ENCODE data around the gene ARHGAP22. TPM values are rescaled to one million over a fixed set of nuclear protein-coding genes. Genes with fewer than 3 reads are reported as not detected.
"Not testable (repeated sequence)": the region's sequence is repeated elsewhere in the genome, so short reads cannot be mapped to it uniquely, and the experiment has no call there.

ARHGAP22 gene
- total and polyA plus RNA-seq, 2 of the 4 experiments (the other 2 are of a cell fraction) = 28.3 to 30.2 TPM

DNA sequence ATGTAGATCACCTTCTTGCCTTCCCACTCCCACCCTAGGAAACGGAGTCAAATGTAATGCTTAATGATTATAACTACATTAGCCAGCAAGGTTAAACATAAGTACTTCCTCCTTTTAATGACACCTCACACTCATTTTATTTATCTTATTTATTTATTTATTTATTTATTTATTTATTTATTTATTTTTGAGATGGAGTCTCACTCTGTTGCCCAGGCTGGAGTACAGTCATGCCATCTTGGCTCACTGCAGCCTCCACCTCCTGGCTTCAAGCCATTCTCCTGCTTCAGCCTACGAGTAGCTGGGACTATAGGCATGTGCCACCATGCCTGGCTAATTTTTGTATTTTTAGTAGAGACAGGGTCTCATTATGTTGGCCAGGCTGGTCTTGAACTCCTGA is 183.0 kb downstream of the ARHGAP22 start:
- in situ Hi-C loops (cut with MboI; ENCODE audit: low sequenced_read_pairs); DNase-seq; H4K20me1 ChIP-seq (ENCODE audit: insufficient read depth, low read length); H3K14ac ChIP-seq (replicated peaks; ENCODE audit: low read depth, low read length); H3K4ac ChIP-seq (ENCODE audit: low read depth, low read length); H2BK20ac ChIP-seq (ENCODE audit: low read depth, low read length); H4K91ac ChIP-seq (ENCODE audit: insufficient read depth, low read depth, low read length); H3K18ac ChIP-seq (ENCODE audit: low read depth, low read length); H4K8ac ChIP-seq (ENCODE audit: low read depth in 2 of 2, low read length in 2 of 2); H2AFZ ChIP-seq (replicated peaks; ENCODE audit: low read length, poor library complexity); H3K4me1 ChIP-seq (ENCODE audit: control insufficient read depth, insufficient read depth, low read length); H3K9me1 ChIP-seq (ENCODE audit: insufficient read depth, low read length); H2BK120ac ChIP-seq (ENCODE audit: low read depth, low read length); H3K4me2 ChIP-seq (ENCODE audit: low read depth, low read length); H2AK9ac ChIP-seq (replicated peaks; ENCODE audit: low read depth, low read length, poor library complexity); H3K27me3 ChIP-seq (ENCODE audit: control insufficient read depth, insufficient read depth, low read length); H4K5ac ChIP-seq (ENCODE audit: low read depth, low read length); intact Hi-C loops (cut with micrococcal nuclease); BruUV-seq (replicated peaks); CTCF ChIA-PET; H2AK5ac ChIP-seq (ENCODE audit: low read depth, low read length); H2BK5ac ChIP-seq (ENCODE audit: low read depth, low read length, poor library complexity, severe bottlenecking); H3K36me3 ChIP-seq (ENCODE audit: control insufficient read depth, insufficient read depth, low read length); H3K27ac ChIP-seq (ENCODE audit: insufficient read depth, low read length); H3K4me3 ChIP-seq (ENCODE audit: insufficient read depth, low read depth, low read length); dilution Hi-C loops (cut with HindIII; ENCODE audit: low sequenced_read_pairs, unreplicated experiment); H3K9ac ChIP-seq (ENCODE audit: low read depth, low read length); H3K23ac ChIP-seq (ENCODE audit: low read depth, low read length); H3K56ac ChIP-seq (ENCODE audit: extremely low read depth, insufficient read depth, low read length); ATAC-seq (ENCODE audit: low read depth); POLR2A ChIA-PET (ENCODE audit: unreplicated experiment); H3K9me3 ChIP-seq (ENCODE audit: control insufficient read depth, insufficient read depth, low read length); H2BK15ac ChIP-seq (ENCODE audit: low read depth, low read length): not testable (repeated sequence)
- peaks cover 17 to 21% of the 10 kb centered on the region in 2 experiments for H3K79me1 ChIP-seq (ENCODE audit: low read depth in 1 of 2, low read length in 2 of 2)
- WGBS, 2 experiments (ENCODE audit: extremely low coverage in 2 of 2, insufficient read length in 1 of 2) = no CpG with 5 or more reads among the region's 2 CpGs

Data from IMR-90 (cell line).